ENCODE results near the gene NLRP7.
"Not testable (repeated sequence)": the region's sequence is repeated elsewhere in the genome, so short reads cannot be mapped to it uniquely, and the experiment has no call there.

- TF ChIP-seq, protein P1, sequence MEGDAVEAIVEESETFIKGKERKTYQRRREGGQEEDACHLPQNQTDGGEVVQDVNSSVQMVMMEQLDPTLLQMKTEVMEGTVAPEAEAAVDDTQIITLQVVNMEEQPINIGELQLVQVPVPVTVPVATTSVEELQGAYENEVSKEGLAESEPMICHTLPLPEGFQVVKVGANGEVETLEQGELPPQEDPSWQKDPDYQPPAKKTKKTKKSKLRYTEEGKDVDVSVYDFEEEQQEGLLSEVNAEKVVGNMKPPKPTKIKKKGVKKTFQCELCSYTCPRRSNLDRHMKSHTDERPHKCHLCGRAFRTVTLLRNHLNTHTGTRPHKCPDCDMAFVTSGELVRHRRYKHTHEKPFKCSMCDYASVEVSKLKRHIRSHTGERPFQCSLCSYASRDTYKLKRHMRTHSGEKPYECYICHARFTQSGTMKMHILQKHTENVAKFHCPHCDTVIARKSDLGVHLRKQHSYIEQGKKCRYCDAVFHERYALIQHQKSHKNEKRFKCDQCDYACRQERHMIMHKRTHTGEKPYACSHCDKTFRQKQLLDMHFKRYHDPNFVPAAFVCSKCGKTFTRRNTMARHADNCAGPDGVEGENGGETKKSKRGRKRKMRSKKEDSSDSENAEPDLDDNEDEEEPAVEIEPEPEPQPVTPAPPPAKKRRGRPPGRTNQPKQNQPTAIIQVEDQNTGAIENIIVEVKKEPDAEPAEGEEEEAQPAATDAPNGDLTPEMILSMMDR (IDR thresholded peaks at IDR 0.05) = not testable (repeated sequence)
- TF ChIP-seq POLR2AphosphoS5 (IDR thresholded peaks at IDR 0.05) = not testable (repeated sequence)
Measured at GRCh38 chr19:54904261-54904660, 43.1 kb downstream of the NLRP7 start.

All from prostate gland (tissue), 2 donors.